GM21515 (cell line): ENCODE measurements around the gene DNAH8.
"Not testable (repeated sequence)": the region's sequence is repeated elsewhere in the genome, so short reads cannot be mapped to it uniquely, and the experiment has no call there.

Experiments used
- ATAC-seq: cut with Tn5 transposase; IDR thresholded peaks from one replicate; pipeline ENCODE4 v1.9.1; 2021; ENCODE audit not compliant: unreplicated experiment

Gene DNAH8

GRCh38 chr6:38794682-38795081 lies 79.6 kb downstream of the DNAH8 start:
- no peak for ATAC-seq

DNA sequence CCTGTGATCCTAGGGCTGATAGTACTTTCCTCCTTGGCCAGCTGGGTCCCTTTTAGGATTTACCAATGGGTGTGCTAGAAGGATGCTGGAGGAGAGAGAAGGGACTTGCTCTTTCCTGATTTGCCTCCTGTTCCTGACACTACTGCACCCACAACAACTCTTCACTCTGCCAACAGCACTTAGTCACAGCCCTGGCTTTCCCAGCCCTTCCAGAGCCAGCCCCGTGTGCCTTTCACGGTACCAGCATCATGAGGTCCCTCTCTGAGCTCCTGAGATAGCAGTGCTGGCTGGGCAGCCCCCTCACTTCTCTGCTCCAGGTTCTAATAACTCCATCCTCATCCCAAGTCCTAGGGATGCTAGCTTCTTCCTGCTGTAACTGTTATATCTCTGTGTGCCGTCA lies 80.9 kb downstream of the DNAH8 start:
- ATAC-seq: no peak

DNA sequence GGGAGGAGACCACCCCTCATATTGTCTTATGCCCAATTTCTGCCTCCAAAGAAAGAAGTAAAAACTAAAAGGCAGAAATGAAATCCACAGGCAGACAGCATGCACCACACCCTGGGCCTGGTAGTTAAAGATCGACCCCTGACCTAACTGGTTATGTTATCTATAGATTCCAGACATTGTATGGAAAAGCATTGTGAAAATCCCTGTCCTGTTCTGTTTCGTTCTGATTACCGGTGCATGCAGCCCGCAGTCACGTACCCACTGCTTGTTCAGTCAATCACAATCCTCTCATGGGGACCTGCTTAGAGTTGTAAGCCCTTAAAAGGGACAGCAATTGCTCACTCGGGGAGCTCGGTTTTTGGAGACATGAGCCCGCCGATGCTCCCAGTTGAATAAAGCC lies 81.3 kb downstream of the DNAH8 start:
- ATAC-seq: not testable (repeated sequence)

DNA sequence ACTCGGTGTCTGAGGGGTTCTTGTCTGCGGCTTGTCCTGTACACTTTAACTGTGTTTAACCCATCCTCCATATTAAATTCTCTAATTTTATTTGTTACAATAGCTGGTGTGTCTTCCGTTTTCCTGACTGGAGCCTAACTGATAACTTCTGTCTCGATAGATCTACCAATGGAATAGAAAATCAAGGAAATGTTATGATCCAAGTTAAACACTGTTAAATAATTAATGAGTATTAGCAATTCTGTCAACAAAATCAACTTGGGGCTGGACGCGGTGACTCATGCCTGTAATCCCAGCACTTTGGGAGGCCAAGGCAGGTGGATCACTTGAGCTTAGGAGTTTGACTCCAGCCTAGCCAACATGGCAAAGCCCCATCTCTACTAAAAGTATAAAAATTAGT lies 81.7 kb downstream of the DNAH8 start:
- no peak for ATAC-seq

DNA sequence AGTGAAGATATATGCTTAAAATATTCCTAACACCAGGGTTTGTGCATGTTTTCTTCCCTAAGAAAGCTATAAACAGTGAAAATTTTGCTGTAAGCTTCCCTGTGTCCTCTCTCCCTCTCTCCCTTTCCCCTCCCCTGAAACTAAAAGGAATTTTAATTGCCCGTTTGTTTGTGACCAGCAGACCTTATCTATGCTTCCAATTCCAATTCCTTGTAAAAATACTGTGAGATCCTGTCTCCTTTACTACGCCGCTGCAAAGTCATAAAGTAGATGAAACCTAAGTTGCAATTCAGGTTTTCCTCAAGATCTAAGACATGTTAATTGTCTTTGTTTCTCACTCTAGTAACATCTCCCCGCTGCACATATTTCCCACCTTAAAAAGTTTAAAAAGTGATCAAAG lies 82.3 kb downstream of the DNAH8 start:
- no peak for ATAC-seq

- no peak for ATAC-seq
These were observed 84.5 kb downstream of the DNAH8 start for GRCh38 chr6:38799529-38800184.

- no peak for ATAC-seq
These were observed 86.2 kb downstream of the DNAH8 start for GRCh38 chr6:38801305-38801704.

GRCh38 chr6:38802497-38802896 lies 87.4 kb downstream of the DNAH8 start:
- ATAC-seq: no peak

GRCh38 chr6:38803129-38803528 lies 88.0 kb downstream of the DNAH8 start:
- ATAC-seq: no peak

GRCh38 chr6:38804358-38804757 lies 89.2 kb downstream of the DNAH8 start:
- no peak for ATAC-seq

DNA sequence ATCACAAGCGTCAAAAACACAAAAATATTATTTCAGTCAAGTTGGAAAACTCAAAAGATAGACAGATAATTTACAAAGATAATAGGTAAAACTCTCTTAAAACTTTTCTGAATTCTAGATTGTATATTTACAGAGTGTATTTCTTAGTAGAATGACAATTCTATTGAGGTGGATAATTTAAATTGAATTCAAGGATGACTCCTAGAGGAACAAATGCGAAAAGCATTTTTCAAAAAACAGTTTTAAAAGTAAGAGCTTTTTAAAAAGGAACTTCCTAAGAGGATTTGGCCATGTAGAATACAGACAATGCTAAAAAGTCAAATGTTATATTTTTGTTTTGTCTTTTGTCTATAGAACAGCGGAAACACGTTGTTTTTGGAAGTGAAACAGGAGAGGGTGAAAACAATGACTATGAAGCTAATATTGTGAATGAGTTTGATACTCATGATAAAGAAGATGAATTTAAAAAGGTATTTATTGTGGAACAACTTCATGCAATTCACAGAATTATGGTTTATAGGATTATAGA lies 90.1 kb downstream of the DNAH8 start:
- ATAC-seq: no peak

GRCh38 chr6:38805692-38806091 lies 90.6 kb downstream of the DNAH8 start:
- ATAC-seq: no peak

DNA sequence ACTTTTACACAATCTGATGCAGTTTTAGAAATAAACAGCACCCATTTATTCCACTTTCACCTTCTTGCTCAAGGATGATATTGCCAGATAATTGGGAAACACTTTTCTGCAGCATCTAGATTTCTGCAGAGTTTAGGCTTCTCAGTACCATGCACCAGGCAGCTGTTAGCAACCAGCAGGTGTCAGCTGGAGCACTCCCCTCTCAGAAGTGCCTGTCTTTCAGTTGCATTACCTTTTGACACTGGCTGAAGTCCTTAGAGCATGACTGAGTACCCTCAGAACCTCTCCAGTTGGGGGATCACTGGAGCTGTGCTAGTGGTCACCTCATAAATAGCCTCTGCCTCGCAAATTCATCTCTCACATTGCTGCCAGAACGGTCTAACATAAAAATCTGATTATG lies 91.2 kb downstream of the DNAH8 start:
- ATAC-seq: peak; percentile 70

DNA sequence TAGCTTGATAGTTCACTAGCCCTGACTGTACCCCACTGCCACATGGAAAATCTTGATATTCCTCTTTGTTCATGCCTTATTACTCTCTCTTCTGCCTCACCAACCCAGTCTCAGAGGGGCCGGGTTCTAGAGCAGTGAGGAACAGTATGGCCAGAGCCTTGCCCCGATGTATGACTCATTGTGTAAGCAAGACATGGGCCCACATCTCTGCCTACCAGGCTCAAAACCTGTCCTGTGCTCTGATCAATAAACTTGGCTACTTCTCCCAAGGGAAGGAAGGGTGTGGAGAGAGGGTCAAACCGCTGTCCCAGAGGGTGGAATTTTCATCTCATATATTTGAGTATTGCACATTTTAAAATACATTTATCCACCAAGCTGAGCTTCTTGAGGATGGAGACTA lies 91.7 kb downstream of the DNAH8 start:
- no peak for ATAC-seq

- ATAC-seq: no peak
These were observed 92.9 kb downstream of the DNAH8 start for GRCh38 chr6:38808039-38808438.

DNA sequence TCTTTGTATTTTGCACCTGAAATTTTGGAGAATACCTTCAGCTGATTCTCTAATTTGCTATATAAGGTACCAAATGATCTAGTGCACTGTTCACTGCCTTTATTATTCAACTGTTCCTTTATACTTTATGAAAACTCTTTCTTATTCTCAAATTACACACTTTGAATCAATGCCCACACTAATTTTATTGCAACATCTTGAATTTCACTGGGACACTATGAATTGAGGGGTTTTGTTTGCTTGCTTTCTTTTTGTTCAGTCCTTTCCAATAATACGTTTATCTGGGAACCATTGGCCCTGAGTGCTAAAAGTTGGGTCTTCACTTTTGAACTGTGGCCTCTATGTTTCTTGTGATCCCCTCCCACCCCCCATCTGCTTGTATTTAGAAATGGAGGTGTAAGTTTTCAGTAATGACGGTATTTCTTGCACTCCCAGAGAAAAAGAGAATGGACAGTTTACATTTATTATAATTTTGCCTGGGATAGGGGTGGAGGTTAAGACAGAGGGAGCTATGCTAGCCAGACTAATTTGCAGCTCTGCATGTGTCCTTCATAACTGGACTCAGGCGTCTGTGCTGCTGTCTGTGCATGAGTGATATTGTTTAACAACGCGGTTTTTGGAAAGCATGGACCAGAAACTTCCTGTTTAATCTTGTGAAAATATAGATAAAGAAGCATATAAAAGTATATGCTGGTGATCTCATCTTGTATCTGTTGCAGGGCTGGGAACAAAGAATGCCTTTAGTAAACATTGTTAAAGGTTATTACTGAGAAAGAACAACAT lies 98.1 kb downstream of the DNAH8 start:
- ATAC-seq: no peak

DNA sequence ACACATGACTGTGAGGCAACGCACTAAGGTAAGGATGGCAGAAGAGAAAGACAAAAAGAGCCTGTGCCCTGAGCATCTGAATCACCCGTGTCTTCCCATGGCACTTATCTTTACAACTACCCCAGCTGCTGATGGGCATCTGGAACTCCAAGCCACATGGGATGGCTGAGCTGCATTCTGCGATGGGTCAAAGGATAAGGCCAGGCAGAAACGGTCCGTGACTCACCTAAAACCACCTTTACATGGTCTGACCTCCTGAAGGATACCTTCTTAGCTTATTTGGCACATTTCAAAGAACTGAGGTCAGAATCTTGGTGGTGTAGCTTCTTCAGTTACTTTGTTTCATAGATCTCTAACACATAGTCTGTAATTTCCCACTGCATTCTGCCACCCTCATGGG lies 99.7 kb downstream of the DNAH8 start:
- no peak for ATAC-seq

DNA sequence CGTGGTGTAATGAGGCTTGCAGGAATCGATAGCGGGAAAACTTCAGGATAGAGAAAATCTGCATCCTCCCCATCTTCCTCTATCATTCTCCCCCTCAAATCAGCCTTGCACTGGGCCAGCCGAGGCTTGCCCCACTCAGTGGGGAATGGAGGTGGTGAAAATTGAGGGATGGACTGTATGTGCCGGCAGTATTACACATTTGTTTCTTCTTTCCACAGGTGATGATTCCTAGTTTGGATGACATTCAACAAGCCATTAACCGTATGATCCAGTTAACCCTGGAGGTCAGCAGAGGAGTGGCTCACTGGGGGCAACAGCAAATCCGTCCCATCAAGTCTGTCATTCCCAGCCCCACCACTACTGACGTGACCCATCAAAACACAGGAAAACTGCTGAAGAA lies 100.1 kb downstream of the DNAH8 start:
- no peak for ATAC-seq

GRCh38 chr6:38818691-38819090 lies 103.6 kb downstream of the DNAH8 start:
- ATAC-seq: no peak

DNA sequence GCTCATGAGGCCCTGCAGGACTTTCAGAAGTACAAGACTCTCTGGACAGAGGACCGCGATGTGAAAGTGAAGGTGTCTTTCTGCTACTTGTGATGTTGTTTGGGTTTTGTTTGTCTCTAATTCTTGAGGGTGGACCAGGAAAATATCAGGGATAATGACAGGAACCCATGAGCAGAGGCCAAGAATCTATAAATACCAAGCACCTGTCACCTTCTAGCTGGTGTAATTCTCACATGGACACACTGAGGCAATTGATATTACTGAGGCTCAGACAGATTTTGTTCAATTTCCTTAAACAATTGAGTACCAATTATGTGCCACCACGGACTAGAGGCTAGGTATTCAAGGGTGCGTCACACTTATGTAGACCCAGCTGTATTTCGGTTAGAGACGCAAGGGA lies 107.9 kb downstream of the DNAH8 start:
- ATAC-seq: no peak

DNA sequence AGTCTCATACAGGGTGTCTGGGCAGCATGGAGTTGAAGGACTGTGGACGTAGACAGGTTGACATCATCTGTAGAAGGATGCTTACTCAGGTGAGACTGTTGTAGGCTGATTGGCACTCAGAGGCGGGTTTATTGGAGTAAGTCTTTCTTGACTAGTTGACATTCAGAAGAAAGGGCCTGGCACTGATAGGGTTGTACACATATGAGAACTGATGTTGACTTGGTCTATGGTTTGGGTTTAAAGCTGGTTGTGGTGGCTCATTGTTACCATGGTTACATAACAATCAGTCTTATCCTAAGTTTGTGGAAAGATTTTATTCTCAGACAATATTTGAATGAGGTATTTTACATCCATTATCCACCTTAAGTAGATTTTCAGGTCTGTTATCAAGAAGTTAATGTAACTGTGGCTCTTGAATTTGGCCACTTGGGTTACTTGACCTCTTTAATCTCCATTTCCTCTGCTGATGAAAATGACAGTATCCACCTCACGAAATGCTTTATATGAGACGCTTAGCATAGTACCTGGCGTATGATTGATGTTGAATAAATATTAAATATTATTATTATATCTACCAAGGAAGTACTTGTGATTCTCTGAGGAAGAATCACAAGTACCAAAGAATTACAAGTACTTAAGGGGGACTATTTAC lies 109.3 kb downstream of the DNAH8 start:
- ATAC-seq: no peak

GRCh38 chr6:38827024-38827423 lies 111.9 kb downstream of the DNAH8 start:
- ATAC-seq: no peak
